HUES48 (cell line): ENCODE results near the gene RTL5.
A peak's percentile ranks its signal among the peaks of the same experiment; 100 is the strongest.

ENCODE experiments used
- H3K27ac ChIP-seq: one replicate; pipeline ENCODE4 v1.7.0; 2013; ENCODE audit warnings: low read depth, low read length, inconsistent platforms
- H3K27me3 ChIP-seq: 2 replicates; pipeline ENCODE4 v1.6.1; 2013; ENCODE audit warnings: mild to moderate bottlenecking, low read length; ENCODE audit not compliant: control insufficient read depth, insufficient read depth
- H3K36me3 ChIP-seq: 2 replicates; pipeline ENCODE4 v1.6.1; 2013; ENCODE audit warnings: low read length; ENCODE audit not compliant: control insufficient read depth, insufficient read depth
- H3K4me1 ChIP-seq: 2 replicates; pipeline ENCODE4 v1.6.1; 2013; ENCODE audit warnings: mild to moderate bottlenecking, low read length; ENCODE audit not compliant: control insufficient read depth, insufficient read depth
- H3K4me3 ChIP-seq: 2 replicates; pipeline ENCODE4 v1.5.1; 2013; ENCODE audit warnings: mild to moderate bottlenecking, low read depth, low read length
- H3K9ac ChIP-seq: 2 replicates; pipeline ENCODE4 v1.6.1; 2013; ENCODE audit warnings: mild to moderate bottlenecking, low read depth, low read length, moderate library complexity
- H3K9me3 ChIP-seq: 2 replicates; pipeline ENCODE4 v1.6.1; 2013; ENCODE audit warnings: low read length; ENCODE audit not compliant: control insufficient read depth, insufficient read depth

Gene RTL5

DNA sequence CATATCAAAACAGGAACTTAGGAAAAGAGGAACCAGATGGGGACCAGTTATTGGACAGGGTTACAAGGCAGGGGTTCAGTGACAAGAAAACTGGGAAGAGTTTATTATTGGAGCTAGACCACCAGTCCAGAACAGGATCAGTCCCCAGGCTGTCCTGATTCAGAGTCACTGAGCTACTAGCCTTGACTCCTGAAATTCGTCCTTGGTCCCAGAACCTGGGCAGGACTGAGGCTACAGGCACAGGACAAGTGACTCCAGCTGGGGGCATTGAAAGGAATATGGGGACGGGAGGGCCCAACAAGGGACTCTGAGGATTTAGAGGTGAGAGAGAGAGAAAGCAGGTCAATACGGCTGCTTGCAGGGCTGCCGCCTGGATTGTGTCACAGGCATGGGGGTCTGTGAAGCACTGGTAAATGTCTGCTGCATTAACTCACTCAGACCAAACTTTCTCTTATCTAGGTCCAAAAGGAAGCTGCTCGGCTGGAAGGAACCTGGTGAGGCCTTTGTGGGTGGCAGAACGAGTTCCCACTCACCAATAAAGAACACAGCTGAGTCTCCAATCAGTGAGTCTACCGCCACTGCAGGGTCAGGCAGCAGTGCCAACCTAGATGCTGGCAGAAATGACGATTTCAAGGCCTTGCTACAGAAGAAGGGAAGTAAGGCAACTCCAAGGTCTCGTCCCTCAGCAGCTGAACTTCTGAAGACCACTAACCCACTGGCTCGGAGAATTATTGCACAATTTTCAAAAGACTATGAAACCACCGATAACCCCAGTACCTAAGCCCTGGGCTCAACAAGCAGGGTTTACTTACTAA, 11.3 kb upstream of the RTL5 start:
- Histone ChIP-seq H3K4me1 (no peaks in the 10 kb centered on the region), H3K9me3 (peaks cover 19% of the 10 kb centered on the region), H3K9ac (no peak overlapping the region), H3K4me3 (no peak overlapping the region), H3K27me3 (no peaks in the 10 kb centered on the region), H3K36me3 (peaks cover 29% of the 10 kb centered on the region), H3K27ac (no peak overlapping the region)

DNA sequence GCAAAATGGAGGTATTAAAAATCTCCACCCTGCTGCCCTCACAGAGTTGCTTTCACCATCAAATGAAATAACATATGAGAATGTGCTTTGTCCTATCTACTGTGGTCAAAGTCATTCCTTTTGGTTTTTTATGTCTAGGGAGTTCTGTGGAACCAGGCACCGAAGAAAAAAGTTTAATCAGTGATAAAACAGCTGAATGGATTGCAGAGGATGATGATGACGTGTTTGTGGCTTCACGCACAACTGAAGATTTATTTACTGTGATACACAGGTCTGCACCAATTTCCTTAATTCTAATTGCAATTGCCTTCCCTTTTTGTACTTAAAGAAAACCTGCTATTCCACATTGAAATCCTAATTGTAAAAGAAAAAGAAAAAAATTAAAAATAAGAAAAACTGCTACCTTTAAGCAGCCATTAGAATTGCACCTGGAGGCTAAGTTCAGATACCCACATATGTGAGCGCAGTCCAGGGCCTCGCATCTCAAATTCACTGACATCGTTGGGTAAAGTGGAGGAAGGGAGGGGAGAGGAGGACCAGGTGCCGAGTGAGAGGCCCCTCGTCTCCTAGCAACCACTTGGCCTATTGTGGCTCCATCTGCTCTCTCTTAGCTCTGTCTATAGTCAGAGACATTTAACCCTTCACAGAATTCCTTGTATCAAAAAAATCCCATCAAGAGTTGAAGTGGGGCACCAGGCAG, 10.5 kb upstream of the RTL5 start:
- peaks cover 29% of the 10 kb centered on the region for H3K36me3 ChIP-seq
- H3K27me3 ChIP-seq = no peaks in the 10 kb centered on the region
- H3K27ac ChIP-seq = no peak overlapping the region

DNA sequence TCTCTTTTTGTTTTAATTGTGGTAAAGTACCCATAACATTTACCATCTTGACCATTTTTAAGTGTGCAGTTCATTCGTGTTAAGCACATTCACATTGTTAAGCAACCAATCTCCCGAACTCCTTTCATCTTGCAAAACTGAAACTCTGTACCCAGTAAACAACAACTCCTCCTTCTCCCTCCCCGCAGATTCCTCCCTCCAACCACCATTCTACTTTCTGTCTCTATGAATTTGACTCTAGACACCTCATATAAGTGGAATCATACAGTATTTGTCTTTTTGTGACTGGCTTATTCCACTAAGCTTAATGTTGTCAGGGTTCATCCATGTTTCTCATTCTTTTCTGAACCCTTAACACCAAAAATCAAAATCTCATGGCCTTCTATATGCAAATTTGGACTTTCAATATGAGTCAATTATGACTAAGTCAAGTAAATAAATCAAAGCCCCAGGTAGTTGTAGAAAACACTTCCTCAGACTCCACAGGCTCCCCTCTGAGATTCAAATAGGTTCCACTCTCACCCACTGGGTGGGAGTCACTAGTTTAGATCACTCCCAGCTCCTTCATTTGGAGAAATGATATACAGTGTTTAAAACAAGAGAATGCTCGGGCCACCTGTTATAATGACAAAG, 9.8 kb upstream of the RTL5 start:
- Histone ChIP-seq H3K4me3 (no peak overlapping the region), H3K27me3 (no peaks in the 10 kb centered on the region), H3K4me1 (no peaks in the 10 kb centered on the region), H3K27ac (no peak overlapping the region), H3K9ac (no peak overlapping the region), H3K9me3 (peaks cover 20% of the 10 kb centered on the region), H3K36me3 (peaks cover 29% of the 10 kb centered on the region)

More for the DNA sequence above, 10.5 kb upstream of the RTL5 start:
- H3K9ac ChIP-seq = no peak overlapping the region
- H3K4me1 ChIP-seq = no peaks in the 10 kb centered on the region
- peaks cover 20% of the 10 kb centered on the region for H3K9me3 ChIP-seq
- H3K4me3 ChIP-seq = no peak overlapping the region

DNA sequence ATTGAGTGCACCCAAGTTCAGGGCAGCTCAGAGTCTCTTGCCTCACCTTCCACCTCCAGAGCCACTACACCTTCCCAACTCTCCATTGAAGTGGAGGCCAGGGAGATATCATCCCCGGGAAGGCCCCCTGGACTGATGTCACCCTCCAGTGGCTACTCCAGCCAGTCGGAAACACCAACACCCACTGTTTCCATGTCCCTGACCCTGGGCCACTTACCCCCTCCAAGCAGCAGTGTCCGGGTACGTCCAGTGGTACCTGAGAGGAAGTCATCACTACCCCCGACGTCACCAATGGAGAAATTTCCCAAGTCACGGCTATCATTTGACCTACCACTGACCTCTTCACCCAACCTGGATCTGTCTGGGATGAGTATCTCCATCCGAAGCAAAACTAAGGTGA, 7.8 kb upstream of the RTL5 start:
- H3K4me1 ChIP-seq = no peaks in the 10 kb centered on the region
- H3K9ac ChIP-seq = no peak overlapping the region
- H3K27ac ChIP-seq = no peak overlapping the region
- peaks cover 29% of the 10 kb centered on the region for H3K9me3 ChIP-seq
- no peak overlapping the region for H3K4me3 ChIP-seq
- H3K36me3 ChIP-seq = peaks cover 29% of the 10 kb centered on the region
- no peaks in the 10 kb centered on the region for H3K27me3 ChIP-seq

DNA sequence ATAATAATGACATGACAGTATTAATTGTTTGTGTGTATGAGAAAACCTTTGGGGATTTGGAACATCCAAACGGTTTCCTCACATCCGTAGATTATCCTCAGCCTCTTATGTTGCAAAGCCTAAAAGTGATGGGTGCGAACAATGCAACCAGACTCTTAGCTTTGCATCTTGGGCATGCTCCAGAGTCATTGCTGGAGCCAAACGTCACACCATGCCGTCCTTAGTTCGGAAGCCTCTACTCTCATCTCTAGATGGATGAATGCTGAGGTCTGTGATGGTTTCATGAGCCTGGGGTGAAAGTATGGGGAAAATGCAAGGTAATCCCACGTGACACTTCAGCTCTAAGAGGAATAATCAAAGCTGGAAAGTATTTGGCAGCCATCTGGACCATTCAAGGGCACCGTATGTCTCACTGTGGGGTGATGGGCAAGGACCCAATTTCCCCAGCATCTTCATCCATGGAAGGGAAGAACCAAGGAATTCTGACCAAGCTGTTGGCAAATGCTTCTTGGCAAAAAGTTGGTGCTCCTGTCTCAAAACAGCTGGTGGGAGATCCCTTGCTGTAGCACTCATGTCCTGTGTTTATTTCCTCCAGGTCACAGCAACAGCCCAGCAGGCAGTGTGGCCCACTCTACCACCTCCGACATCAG, 6.3 kb upstream of the RTL5 start:
- Histone ChIP-seq H3K27me3 (peaks cover 12% of the 10 kb centered on the region), H3K27ac (no peak overlapping the region), H3K9me3 (peaks cover 32% of the 10 kb centered on the region), H3K4me3 (no peak overlapping the region), H3K4me1 (no peaks in the 10 kb centered on the region), H3K36me3 (peaks cover 20% of the 10 kb centered on the region; the same call in 1 of the 2 replicates), H3K9ac (no peak overlapping the region)

DNA sequence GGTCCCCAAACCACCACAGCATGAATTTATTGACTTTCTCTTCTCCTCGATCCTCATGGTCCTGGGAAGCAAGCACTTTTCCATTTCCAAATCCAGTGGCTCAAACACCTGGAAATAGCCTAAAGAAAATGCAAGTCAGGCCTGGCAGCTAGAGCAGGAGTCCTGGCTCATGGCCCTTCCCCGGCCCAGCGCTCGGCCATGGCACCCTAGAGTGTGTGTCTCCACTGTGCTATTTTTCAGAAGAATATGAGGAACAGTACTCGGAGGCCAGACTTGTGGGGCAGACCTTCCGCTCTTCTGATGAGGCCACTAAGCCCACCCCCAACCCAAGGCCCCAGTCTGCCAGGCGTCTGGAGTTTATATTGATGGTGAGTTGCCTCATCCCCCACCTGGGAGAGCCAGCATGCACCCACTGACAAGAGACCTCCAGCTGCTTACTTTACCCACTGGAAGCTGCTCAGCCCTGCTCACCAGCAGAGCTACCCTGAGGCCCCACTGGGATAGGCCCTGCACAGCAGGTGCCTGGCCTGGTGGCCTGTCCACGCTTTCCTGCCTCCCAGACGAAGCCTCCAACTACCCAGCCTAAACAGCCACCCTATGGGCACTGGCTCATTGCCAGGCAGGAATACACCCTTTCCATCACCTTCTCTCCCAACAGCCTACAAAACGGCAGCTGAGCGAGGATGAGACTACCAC, 2.3 kb upstream of the RTL5 start:
- Histone ChIP-seq H3K27ac (no peak overlapping the region), H3K27me3 (peaks cover 49% of the 10 kb centered on the region), H3K9me3 (peaks cover 39% of the 10 kb centered on the region), H3K9ac (no peak overlapping the region), H3K36me3 (peaks cover 10% of the 10 kb centered on the region; the same call in 1 of the 2 replicates), H3K4me3 (no peak overlapping the region), H3K4me1 (peaks cover 9% of the 10 kb centered on the region)

DNA sequence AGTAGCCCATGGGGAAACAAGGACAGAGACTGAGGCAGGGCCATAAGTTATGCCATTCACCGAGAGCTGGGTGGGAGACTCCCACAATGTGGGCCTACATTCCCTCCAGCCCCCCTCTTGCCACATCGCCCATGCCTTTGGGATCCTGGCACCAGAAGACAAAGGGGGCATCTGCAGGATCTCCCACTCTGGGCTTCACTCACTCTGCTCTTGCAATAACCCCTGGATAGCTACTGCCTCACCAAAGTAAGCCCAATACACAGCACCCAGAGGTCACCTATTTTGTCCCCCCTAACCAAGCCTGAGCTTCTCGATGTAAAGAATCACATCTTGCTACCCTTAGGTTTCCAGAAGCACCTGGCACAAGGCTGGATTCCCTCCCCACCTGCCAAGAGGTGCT, 741 bp upstream of the RTL5 start:
- Histone ChIP-seq H3K27ac (no peak overlapping the region), H3K9me3 (peaks cover 37% of the 10 kb centered on the region), H3K27me3 (peaks cover 64% of the 10 kb centered on the region), H3K4me1 (peaks cover 9% of the 10 kb centered on the region), H3K9ac (no peak overlapping the region), H3K36me3 (no peaks in the 10 kb centered on the region), H3K4me3 (peak overlapping the region; percentile 58)

DNA sequence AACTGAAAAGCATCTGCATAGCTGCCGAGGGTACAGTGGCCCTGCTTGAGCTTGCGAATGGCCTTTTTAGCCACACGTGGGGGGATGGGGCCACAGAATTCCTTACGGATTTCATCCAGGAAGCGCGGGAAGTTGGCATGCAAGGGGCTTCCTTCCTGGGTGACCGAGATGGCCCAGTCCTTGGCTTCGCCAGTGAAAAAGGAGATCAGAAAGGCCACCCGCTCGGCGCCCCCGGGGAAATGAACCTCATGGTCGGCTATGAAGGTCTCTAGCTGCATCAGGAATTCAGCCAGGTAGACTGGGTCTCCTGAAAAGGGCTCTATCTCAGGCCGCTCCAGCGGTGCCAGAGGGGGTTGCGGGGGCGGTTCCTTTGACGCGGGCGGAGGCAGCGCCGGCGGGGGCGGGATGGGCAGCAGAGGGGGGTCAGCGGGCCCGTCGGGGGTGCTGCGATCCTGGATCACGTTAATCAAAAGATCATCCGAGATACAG, 909 bp downstream of the RTL5 start:
- Histone ChIP-seq H3K36me3 (no peaks in the 10 kb centered on the region), H3K9ac (no peak overlapping the region), H3K4me3 (peak overlapping the region; percentile 58), H3K4me1 (peaks cover 17% of the 10 kb centered on the region), H3K9me3 (peaks cover 37% of the 10 kb centered on the region), H3K27ac (no peak overlapping the region), H3K27me3 (peaks cover 71% of the 10 kb centered on the region)

DNA sequence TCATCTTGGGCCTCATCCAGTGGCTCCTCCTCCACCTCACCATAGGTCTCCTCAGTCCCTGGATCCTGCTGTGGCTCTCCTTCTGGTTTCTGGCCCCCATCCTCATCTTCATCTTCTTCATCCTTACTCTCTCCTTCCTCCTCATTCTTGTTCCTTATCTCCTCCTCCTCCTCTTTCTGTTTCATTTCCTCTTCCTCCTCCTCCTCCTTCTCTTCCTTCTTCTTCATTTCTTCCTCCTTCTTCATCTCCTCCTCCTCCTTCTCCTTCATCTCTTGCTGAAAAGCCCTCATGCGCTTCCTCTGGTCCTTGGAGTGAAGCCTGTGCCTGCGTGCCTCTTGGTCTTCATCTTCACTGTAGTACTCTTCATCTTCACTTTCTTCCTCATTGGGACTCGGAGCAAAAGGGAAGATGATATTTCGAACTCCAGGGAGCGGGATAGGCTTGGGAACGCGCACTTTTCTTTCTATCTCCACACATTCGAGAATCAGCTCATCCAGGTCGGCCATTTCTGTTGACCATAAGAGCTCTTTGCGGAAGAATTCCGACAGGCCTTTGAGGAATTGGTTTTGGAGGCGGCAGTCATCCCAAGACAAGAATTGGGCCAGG, 1.5 kb downstream of the RTL5 start:
- peaks cover 17% of the 10 kb centered on the region for H3K4me1 ChIP-seq
- peaks cover 38% of the 10 kb centered on the region for H3K9me3 ChIP-seq
- H3K27me3 ChIP-seq = peaks cover 71% of the 10 kb centered on the region
- H3K9ac ChIP-seq = no peak overlapping the region
- H3K4me3 ChIP-seq = peak overlapping the region; percentile 29; the same call in 1 of the 2 replicates
- no peaks in the 10 kb centered on the region for H3K36me3 ChIP-seq
- no peak overlapping the region for H3K27ac ChIP-seq

DNA sequence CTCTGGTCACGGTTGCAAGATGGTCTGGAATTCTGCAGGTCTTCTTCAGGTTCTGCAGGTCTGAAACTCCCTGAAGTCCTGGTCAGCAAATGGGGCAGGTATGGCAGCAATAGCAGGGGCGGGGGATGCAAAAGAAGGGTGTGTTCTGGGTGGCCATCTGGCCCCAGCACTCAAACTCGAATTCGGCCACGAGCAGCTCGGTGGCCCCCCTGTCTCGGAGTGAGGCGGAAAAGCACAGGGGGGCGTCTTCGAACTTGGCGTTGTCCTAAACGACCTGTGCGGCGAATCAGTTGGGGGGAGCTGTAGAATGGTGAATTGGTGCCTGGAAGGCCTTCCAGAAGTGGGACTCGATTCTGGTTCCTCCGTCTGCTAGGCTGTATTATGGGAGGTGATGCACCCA, 2.1 kb downstream of the RTL5 start:
- H3K9me3 ChIP-seq = peaks cover 37% of the 10 kb centered on the region
- H3K27ac ChIP-seq = no peak overlapping the region
- H3K27me3 ChIP-seq = peaks cover 71% of the 10 kb centered on the region
- peaks cover 17% of the 10 kb centered on the region for H3K4me1 ChIP-seq
- H3K4me3 ChIP-seq = no peak overlapping the region
- no peaks in the 10 kb centered on the region for H3K36me3 ChIP-seq
- no peak overlapping the region for H3K9ac ChIP-seq
